MG63 (cell line): ENCODE data around the gene ANKRD40CL. TPM values are rescaled to one million over a fixed set of nuclear protein-coding genes. Genes with fewer than 3 reads are reported as not detected.
"Not testable (repeated sequence)": the region's sequence is repeated elsewhere in the genome, so short reads cannot be mapped to it uniquely, and the experiment has no call there.

Experiments
- DNase-seq: peaks from one replicate; pipeline ENCODE4 v3.0.0-alpha.2; 2020
- H3K27me3 ChIP-seq: fragments of 250-450 bp; sonication (Bioruptor Pico); 2 replicates; pipeline ENCODE4 v1.5.1; 2020; ENCODE audit warnings: mild to moderate bottlenecking, moderate library complexity
- H3K36me3 ChIP-seq: fragments of 250-450 bp; sonication (Bioruptor Pico); 2 replicates; pipeline ENCODE4 v1.5.1; 2020; ENCODE audit warnings: mild to moderate bottlenecking, moderate library complexity
- H3K4me3 ChIP-seq: fragments of 250-450 bp; sonication (Bioruptor Pico); 2 replicates; pipeline ENCODE4 v1.5.1; 2020; ENCODE audit warnings: mild to moderate bottlenecking, moderate library complexity
- H3K9me3 ChIP-seq: fragments of 250-450 bp; sonication (Bioruptor Pico); 2 replicates; pipeline ENCODE4 v1.5.1; 2020; ENCODE audit warnings: mild to moderate bottlenecking, moderate library complexity
- total RNA-seq: library from RNA; depleted of rRNA; stranded (reverse); fragments of >200 nt; shearing (Covaris generic); gene quantifications from 2 replicates; pipeline ENCODE4 v1.2.3, GENCODE V29; 2014; ENCODE audit warnings: low replicate concordance; rRNA removed

ANKRD40CL gene, protein sequence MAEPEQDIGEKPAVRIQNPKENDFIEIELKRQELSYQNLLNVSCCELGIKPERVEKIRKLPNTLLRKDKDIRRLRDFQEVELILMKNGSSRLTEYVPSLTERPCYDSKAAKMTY
- not detected in 2 replicates for total RNA-seq

DNA sequence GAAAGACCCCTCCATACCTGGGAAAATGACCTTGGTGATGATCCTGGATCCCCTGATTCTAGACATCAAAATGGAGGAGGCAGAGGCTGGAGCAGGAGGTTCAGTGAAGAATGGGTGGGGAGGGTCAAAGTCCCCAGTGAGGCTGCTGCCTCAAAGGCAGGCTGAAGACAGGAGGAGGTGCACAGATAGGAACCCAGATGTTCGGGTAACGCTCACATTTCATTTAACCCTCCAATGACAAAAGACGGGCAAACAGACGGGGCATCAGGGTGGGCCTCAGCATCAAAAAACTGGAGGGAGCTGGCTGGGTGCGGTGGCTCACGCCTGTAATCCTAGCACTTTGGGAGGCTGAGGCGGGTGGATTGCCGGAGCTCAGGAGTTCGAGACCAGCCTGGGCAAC, at the start of gene ANKRD40CL:
TSS of gene ANKRD40CL (minus strand) at position 73 of the 400 bp plus-strand sequence. CDS start 605 bp downstream, outside the sequence.
- Histone ChIP-seq H3K27me3 (no peaks in the 10 kb centered on the region), H3K4me3 (no peak within 1 kb of the TSS), H3K9me3 (no peaks in the 10 kb centered on the region), H3K36me3 (no peaks in the 10 kb centered on the region)
- no peak for DNase-seq

DNA sequence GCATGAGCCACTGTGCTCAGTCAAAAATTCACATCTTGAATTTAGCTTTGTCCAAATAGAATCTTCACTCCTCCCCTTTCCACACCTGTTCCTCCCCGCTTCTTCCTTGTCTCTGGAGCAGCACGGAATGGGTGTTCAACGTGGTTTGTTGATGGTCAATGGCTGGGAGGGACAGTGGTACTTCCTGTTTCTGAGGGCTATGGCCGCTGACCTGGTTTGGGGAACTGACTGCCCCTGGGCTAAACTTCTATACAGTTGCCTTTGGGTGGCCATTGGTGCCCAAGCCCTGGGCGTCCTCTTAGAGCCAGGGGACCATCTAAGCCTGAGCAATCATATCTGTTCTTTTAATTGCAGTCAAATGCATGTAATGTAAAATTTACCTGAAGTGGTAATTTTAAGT, 49.0 kb upstream of the ANKRD40CL start:
- Histone ChIP-seq H3K4me3 (no peak overlapping the region), H3K27me3 (no peaks in the 10 kb centered on the region), H3K9me3 (no peaks in the 10 kb centered on the region), H3K36me3 (no peaks in the 10 kb centered on the region)
- DNase-seq, result no peak

- no peaks in the 10 kb centered on the region for H3K36me3 ChIP-seq
- no peak overlapping the region for H3K4me3 ChIP-seq
- H3K27me3 ChIP-seq, result no peaks in the 10 kb centered on the region
- H3K9me3 ChIP-seq, result no peaks in the 10 kb centered on the region
- no peak for DNase-seq
Observed at GRCh38 chr17:50815400-50815799, 48.1 kb upstream of the ANKRD40CL start.

DNA sequence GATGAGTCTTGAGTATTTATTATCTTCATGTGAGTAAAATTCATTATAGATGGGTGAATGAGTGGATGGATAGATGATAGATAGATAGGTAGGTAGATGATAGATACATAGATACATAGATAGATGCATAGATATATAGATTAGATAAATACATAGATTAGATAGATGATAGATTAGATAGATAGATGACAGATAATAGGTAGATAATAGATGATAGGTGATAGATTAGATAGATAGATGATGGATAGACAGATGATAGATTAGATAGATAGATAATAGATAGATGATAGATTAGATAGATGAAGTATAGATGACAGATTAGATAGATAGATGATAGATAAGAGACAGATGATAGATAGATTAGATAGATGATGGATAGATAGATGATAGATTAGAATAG, 46.3 kb upstream of the ANKRD40CL start:
- Histone ChIP-seq H3K9me3 (no peaks in the 10 kb centered on the region), H3K36me3 (no peaks in the 10 kb centered on the region), H3K4me3 (no peak overlapping the region), H3K27me3 (no peaks in the 10 kb centered on the region)
- DNase-seq, result no peak

GRCh38 chr17:50808888-50809287, 41.6 kb upstream of the ANKRD40CL start:
- Histone ChIP-seq H3K27me3 (no peaks in the 10 kb centered on the region), H3K9me3 (no peaks in the 10 kb centered on the region), H3K36me3 (no peaks in the 10 kb centered on the region), H3K4me3 (no peak overlapping the region)
- DNase-seq, result no peak

DNA sequence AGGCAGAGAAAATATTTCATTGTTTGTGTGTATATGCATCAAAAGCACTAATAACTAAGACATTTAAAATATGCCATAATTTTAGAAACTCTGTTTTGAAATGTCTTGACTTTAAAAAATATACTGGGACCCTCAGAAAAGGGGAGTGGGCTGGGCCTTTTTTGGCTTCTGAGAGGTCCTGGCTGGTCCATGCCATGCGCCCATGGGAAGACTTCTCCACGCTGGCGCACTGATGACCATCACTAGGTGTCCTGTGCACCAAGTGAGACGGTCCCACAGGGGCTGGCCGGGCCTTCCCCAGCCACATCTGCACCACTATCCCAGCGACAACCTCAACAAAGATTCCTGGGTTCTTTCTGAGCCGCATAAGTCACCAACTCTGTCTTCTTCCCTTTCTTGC, 41.1 kb upstream of the ANKRD40CL start:
- no peak for DNase-seq
- no peaks in the 10 kb centered on the region for H3K9me3 ChIP-seq
- no peaks in the 10 kb centered on the region for H3K36me3 ChIP-seq
- no peak overlapping the region for H3K4me3 ChIP-seq
- no peaks in the 10 kb centered on the region for H3K27me3 ChIP-seq

DNA sequence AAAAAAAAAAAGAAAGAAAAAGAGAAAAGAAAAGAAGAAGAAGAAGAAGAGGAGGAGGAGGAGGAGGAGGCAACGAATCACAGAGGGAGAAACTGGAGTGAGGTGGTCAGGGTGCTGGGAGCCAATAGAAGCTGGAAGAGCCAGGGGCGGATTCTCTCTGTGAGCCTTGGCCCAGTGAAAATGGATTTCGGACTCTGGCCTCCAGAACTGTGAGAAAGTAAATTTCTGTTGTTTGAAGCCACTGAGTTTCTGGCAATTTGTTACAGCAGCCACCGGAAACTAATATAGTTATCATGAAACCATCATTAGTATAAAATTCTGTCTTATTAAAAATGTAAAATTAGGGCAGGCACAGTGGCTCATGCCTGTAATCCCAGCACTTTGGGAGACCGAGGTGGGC, 40.4 kb upstream of the ANKRD40CL start:
- no peaks in the 10 kb centered on the region for H3K27me3 ChIP-seq
- H3K36me3 ChIP-seq, result no peaks in the 10 kb centered on the region
- H3K4me3 ChIP-seq, result no peak overlapping the region
- DNase-seq, result no peak
- H3K9me3 ChIP-seq, result no peaks in the 10 kb centered on the region

- DNase-seq, result no peak
- Histone ChIP-seq H3K4me3 (no peak overlapping the region), H3K27me3 (no peaks in the 10 kb centered on the region), H3K36me3 (no peaks in the 10 kb centered on the region), H3K9me3 (no peaks in the 10 kb centered on the region)
Observed at GRCh38 chr17:50807009-50807408, 39.7 kb upstream of the ANKRD40CL start.

GRCh38 chr17:50806141-50806643, 38.9 kb upstream of the ANKRD40CL start:
- Histone ChIP-seq H3K4me3 (no peak overlapping the region), H3K9me3 (no peaks in the 10 kb centered on the region), H3K36me3 (no peaks in the 10 kb centered on the region), H3K27me3 (no peaks in the 10 kb centered on the region)
- peak; percentile 51 for DNase-seq

DNA sequence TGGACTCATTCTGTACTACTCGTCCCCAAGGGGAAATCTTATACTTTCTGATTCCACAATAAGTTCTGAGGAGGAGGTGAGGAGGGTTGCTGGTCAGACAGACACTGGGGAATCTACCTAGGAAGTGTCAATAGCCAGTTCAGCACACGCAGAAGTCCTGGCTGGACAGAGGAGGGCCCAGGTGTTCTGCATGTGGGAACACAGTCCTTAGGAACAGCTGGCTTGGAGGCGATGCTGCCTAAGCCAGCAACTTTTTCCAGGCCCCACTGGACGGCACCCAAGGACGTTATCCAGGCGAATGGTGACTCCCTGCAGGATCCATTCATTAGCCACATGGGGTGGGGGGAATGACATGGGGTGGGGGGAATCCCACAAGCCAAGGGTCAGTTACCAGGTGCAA, 38.2 kb upstream of the ANKRD40CL start:
- Histone ChIP-seq H3K36me3 (no peaks in the 10 kb centered on the region), H3K9me3 (no peaks in the 10 kb centered on the region)
- no peak for DNase-seq

GRCh38 chr17:50804749-50805475, 37.6 kb upstream of the ANKRD40CL start:
- DNase-seq, H3K4me3 ChIP-seq, H3K9me3 ChIP-seq: not testable (repeated sequence)

More for the DNA sequence above, 38.2 kb upstream of the ANKRD40CL start:
- Histone ChIP-seq H3K4me3 (no peak overlapping the region), H3K27me3 (no peaks in the 10 kb centered on the region)

DNA sequence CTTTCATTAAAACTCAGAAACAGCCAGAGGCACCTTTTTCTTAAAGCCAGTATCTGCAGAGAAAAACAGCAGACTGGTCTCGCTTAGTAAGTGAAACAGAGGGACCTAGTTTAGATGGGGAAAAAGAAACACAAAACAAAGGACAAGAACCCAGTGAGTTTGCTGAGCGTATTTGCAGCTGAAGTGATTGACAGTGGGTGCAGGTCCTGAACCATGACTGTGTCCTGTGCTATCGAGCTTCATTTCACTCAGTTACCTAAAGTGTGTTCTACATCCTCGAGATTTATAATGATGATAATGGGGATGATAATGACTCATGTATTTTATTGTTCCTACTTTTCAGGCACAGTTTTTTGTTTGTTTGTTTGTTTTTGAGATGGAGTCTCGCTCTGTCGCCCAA, 36.4 kb upstream of the ANKRD40CL start:
- no peaks in the 10 kb centered on the region for H3K27me3 ChIP-seq

More at GRCh38 chr17:50804749-50805475, 37.6 kb upstream of the ANKRD40CL start:
- not testable (repeated sequence) for H3K36me3 ChIP-seq, H3K27me3 ChIP-seq

DNA sequence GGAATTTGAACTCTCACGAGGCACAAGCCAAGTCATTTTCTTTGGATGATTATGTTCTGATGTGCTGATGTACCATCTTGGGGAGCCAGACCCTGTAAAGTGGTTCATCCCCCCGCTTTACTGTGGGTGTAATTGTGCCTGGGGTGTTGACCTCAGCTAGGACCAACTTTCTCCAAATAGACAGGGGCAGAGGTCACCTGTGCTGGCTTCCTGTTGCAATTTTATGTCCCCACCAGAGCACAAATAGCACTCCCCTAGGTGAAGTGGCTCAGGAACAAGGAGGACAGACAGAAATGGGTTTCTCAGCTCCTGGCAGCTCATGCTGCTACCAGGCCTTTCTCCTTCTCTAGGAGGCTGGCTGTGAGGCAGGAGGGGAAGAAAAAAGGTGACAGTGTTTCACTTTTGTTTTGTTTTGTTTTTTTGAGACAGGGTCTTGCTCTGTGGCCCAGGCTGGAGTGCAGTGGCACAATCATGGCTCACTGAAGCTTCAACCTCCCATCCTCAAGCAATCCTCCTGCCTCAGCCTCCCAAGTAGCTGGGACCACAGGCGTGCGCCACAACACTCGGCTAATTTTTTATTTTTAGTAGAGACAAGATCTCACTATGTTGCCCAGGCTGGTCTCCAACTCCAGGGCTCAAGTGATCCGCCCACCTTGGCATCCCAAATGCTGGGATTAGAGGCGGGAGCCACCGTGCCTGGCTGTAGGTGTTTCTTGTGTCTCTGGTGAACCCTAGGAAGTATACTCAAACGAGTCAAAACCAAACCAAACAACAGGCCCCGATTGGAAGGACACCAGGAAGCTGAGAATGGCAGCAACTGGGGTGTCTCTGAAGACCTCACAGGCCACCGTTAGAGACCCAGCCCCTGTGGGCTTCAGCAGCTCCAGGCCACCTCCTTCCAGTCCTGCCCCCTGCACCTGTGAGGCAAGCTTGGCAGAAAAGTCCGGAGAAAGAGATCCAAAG, 35.6 kb upstream of the ANKRD40CL start:
- H3K9me3 ChIP-seq, result no peaks in the 10 kb centered on the region
- no peak overlapping the region for H3K4me3 ChIP-seq
- H3K36me3 ChIP-seq, result no peaks in the 10 kb centered on the region
- H3K27me3 ChIP-seq, result no peaks in the 10 kb centered on the region
- no peak for DNase-seq

More for the DNA sequence above, 36.4 kb upstream of the ANKRD40CL start:
- no peak overlapping the region for H3K4me3 ChIP-seq
- no peaks in the 10 kb centered on the region for H3K36me3 ChIP-seq
- H3K9me3 ChIP-seq, result no peaks in the 10 kb centered on the region
- DNase-seq, result no peak

GRCh38 chr17:50800196-50800700, 32.9 kb upstream of the ANKRD40CL start:
- Histone ChIP-seq H3K27me3 (no peaks in the 10 kb centered on the region), H3K4me3 (no peak overlapping the region), H3K9me3 (no peaks in the 10 kb centered on the region), H3K36me3 (no peaks in the 10 kb centered on the region)
- DNase-seq, result peak; percentile 41

DNA sequence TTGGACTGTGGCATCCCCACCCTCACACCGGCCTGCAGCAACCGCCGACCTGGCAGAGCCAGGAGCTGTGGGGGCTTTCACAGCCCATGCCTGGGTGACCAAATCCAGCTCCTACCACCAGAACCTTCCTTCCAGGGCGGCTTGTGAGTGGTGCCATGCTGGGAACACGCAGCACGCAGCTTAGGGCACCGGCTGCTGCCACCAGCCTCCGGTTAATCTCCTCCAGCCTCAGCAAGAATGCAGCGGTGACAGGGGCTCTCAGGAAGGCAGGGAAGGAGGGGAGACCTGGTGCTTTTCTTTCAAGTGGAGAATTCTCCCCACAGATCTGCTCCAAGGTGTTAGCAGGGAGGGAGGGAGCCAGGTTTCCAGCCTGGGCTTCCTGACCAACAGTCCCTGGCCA, 32.3 kb upstream of the ANKRD40CL start:
- Histone ChIP-seq H3K9me3 (no peaks in the 10 kb centered on the region), H3K4me3 (no peak overlapping the region), H3K27me3 (no peaks in the 10 kb centered on the region), H3K36me3 (no peaks in the 10 kb centered on the region)
- no peak for DNase-seq

- H3K9me3 ChIP-seq, result no peaks in the 10 kb centered on the region
- H3K36me3 ChIP-seq, result no peaks in the 10 kb centered on the region
- DNase-seq, result no peak
- H3K4me3 ChIP-seq, result no peak overlapping the region
- no peaks in the 10 kb centered on the region for H3K27me3 ChIP-seq
Observed at GRCh38 chr17:50798424-50799288, 31.3 kb upstream of the ANKRD40CL start.
